T-cell (primary cell): Measurements from ENCODE around the gene GBP7. TPM values are rescaled to one million over a fixed set of nuclear protein-coding genes. Genes with fewer than 3 reads are reported as not detected.
"Not testable (repeated sequence)": the region's sequence is repeated elsewhere in the genome, so short reads cannot be mapped to it uniquely, and the experiment has no call there.

Source experiments
- ATAC-seq, 4 experiments: fragments of 200-7000 bp in 3 of 4; fragments of 150-1000 bp in 1 of 4; cut with Tn5 transposase; replicated peaks in 1 of 4; 1 replicate in 3 of 4; 2 replicates in 1 of 4; pipeline ENCODE4 v1.10.0; 2021; ENCODE audit warnings: moderate library complexity in 3 of 4, mild to moderate bottlenecking in 2 of 4, moderate number of reproducible peaks in 1 of 4
- CTCF ChIA-PET, 2 donors: fragments of 300-600 bp; sonication (Branson Sonifier 250); formaldehyde crosslinking; loops; one replicate each; lab custom pipeline; 2022; ENCODE audit warnings: antibody characterized with exemption in 2 of 2; lab: Charles Lee
- POLR2A ChIA-PET, 2 donors: fragments of 300-600 bp; sonication (Branson Sonifier 250); formaldehyde crosslinking; loops; one replicate each; lab custom pipeline; 2022; ENCODE audit warnings: antibody characterized with exemption in 2 of 2; lab: Charles Lee
- DNase-seq, 35 experiments: peaks; one replicate each; pipeline versions ENCODE4 v3.0.0 to v3.0.0-alpha.2; 2013 to 2023
- H3K27ac ChIP-seq: one replicate; pipeline ENCODE4 v1.5.1; 2013; ENCODE audit warnings: low read length
- H3K27me3 ChIP-seq, 2 experiments: replicated peaks in 1 of 2; 1 replicate in 1 of 2; 2 replicates in 1 of 2; pipeline versions ENCODE4 v1.6.1 to v1.7.0; 2013; ENCODE audit warnings: low read length in 1 of 2, mixed read lengths in 1 of 2; ENCODE audit not compliant: control insufficient read depth in 2 of 2, insufficient read depth in 2 of 2; ENCODE audit errors: extremely low read depth in 1 of 2
- H3K36me3 ChIP-seq, 2 donors: 1 replicate in 1 of 2; 2 replicates in 1 of 2; pipeline versions ENCODE4 v1.6.1 to v1.7.0; 2013; ENCODE audit warnings: low read length in 1 of 2; ENCODE audit not compliant: control insufficient read depth in 2 of 2, insufficient read depth in 1 of 2; ENCODE audit errors: extremely low read depth in 1 of 2
- H3K4me1 ChIP-seq, 2 experiments: 1 replicate in 1 of 2; 2 replicates in 1 of 2; pipeline versions ENCODE4 v1.6.1 to v1.7.0; 2013; ENCODE audit warnings: low read length in 2 of 2, mixed read lengths in 1 of 2; ENCODE audit not compliant: insufficient read depth in 2 of 2, control insufficient read depth in 1 of 2; ENCODE audit errors: extremely low read depth in 1 of 2
- H3K4me3 ChIP-seq, 2 donors: 1 replicate in 1 of 2; 2 replicates in 1 of 2; pipeline versions ENCODE4 v1.5.1 to v1.7.0; 2013; ENCODE audit warnings: mild to moderate bottlenecking in 2 of 2, low read length in 1 of 2, moderate library complexity in 1 of 2; ENCODE audit not compliant: control insufficient read depth in 1 of 2; ENCODE audit errors: extremely low read depth in 1 of 2
- H3K9me3 ChIP-seq: 2 replicates; pipeline ENCODE4 v1.7.0; 2013
- H3K27ac Mint-ChIP-seq, 2 donors: one replicate each; pipeline ENCODE4 v1.8.0; 2020 to 2021; ENCODE audit warnings: mild to moderate bottlenecking in 2 of 2, mixed read lengths in 2 of 2
- H3K27me3 Mint-ChIP-seq, 2 donors: one replicate each; pipeline ENCODE4 v1.8.0; 2021 to 2022; ENCODE audit warnings: mixed read lengths in 2 of 2
- H3K36me3 Mint-ChIP-seq: one replicate; pipeline ENCODE4 v1.8.0; 2021; ENCODE audit warnings: mixed read lengths
- H3K4me1 Mint-ChIP-seq, 3 donors: one replicate each; pipeline ENCODE4 v1.8.0; 2020 to 2022; ENCODE audit warnings: mixed read lengths in 3 of 3, mild to moderate bottlenecking in 1 of 3
- H3K4me3 Mint-ChIP-seq, 3 donors: one replicate each; pipeline ENCODE4 v1.8.0; 2020 to 2022; ENCODE audit warnings: mild to moderate bottlenecking in 3 of 3, mixed read lengths in 3 of 3, moderate library complexity in 3 of 3
- H3K9me3 Mint-ChIP-seq, 3 donors: one replicate each; pipeline ENCODE4 v1.8.0; 2020 to 2022; ENCODE audit warnings: mixed read lengths in 3 of 3
- WGBS: methylation state at CpG from one replicate; pipeline ENCODE4 v1.1.5; 2013; ENCODE audit warnings: missing lambda C conversion rate; ENCODE audit not compliant: insufficient coverage; 5-methylcytosine and 5-hydroxymethylcytosine counted together
- total RNA-seq, 35 experiments: library from RNA in 6 of 35; stranded (reverse) in 6 of 35; fragments of 120-200 nt in 1 of 35; gene quantifications; one replicate each; pipeline versions ENCODE4 v1.2.1 to v1.2.4 and lab custom pipeline; 2013 to 2026

The GBP7 gene
- total RNA-seq, 5 donors from 2014 or later (not counting 1 experiment from before 2014, with no cell fraction given): 0.19 to 0.35 (median 0.25) TPM; not detected in 2

- Mint-ChIP-seq H3K27me3 (peaks cover 0 to 2% of the 10 kb centered on the region in 2 donors), H3K36me3 (no peaks in the 10 kb centered on the region), H3K4me3 (peak overlapping the region in 1 of 3 donors; percentile 66), H3K4me1 (peaks cover 31 to 43% (median 32%) of the 10 kb centered on the region in 3 donors), H3K27ac (peak overlapping the region; percentile 96 to 100), H3K9me3 (peaks cover 0 to 4% (median 0%) of the 10 kb centered on the region in 3 donors)
- ATAC-seq (no peak), DNase-seq (no peak)
- ChIA-PET CTCF (no interaction called here), POLR2A (interaction anchor here (0.6 to 0.7 kb wide), 3 partner anchors 14 to 69 kb away, joined by 3 read pairs; no protein-coding TSS in a partner anchor)
- Histone ChIP-seq H3K27me3 (peaks cover 0 to 7% of the 10 kb centered on the region in 2 experiments), H3K4me3 (no peak overlapping the region), H3K27ac (peak overlapping the region; percentile 80), H3K9me3 (no peaks in the 10 kb centered on the region), H3K4me1 (peaks cover 19 to 26% of the 10 kb centered on the region in 2 experiments), H3K36me3 (no peaks in the 10 kb centered on the region)
- WGBS: 100% methylated on average over 1 of the region's 4 CpGs
Observed at GRCh38 chr1:89129911-89130310, 45.9 kb downstream of the GBP7 start.

- peaks cover 40 to 55% (median 49%) of the 10 kb centered on the region in 3 donors for H3K4me1 Mint-ChIP-seq
- not testable (repeated sequence) for ATAC-seq
- 97% methylated on average over 14 of the region's 31 CpGs for WGBS
Observed at GRCh38 chr1:89128003-89128458, 47.8 kb downstream of the GBP7 start.

GRCh38 chr1:89126602-89127565 lies 48.9 kb downstream of the GBP7 start:
- peaks cover 51 to 66% (median 60%) of the 10 kb centered on the region in 3 donors for H3K4me1 Mint-ChIP-seq
- peak overlapping the region; percentile 23 to 77 for H3K4me3 ChIP-seq
- not testable (repeated sequence) for H3K9me3 ChIP-seq, H3K36me3 ChIP-seq, H3K9me3 Mint-ChIP-seq, H3K27me3 ChIP-seq, H3K27me3 Mint-ChIP-seq
- H3K27ac ChIP-seq: peak overlapping the region; percentile 74
- H3K36me3 Mint-ChIP-seq: peaks cover 20% of the 10 kb centered on the region
- CTCF ChIA-PET: interaction anchor here (0.8 to 1.9 kb wide), 13 partner anchors 9 to 231 kb away, joined by 3 to 11 read pairs (median 5); partner anchors contain the start of genes GBP1 (in 1 of the 2) and GBP5 (in 1 of the 2)
- POLR2A ChIA-PET: interaction anchor here (0.5 to 1.2 kb wide), 9 partner anchors 9 to 484 kb away, joined by 3 to 10 read pairs (median 4); partner anchors contain the start of genes GBP1 (in 1 of the 2) and GBP5 (in 1 of the 2)
- peak; percentile 60 to 85 (median 76) for DNase-seq
- peaks cover 29 to 38% of the 10 kb centered on the region in 2 experiments for H3K4me1 ChIP-seq
- 2% methylated on average over 16 of the region's 23 CpGs for WGBS
- ATAC-seq: peak; percentile 19 to 35 (median 26)
- H3K4me3 Mint-ChIP-seq: peak overlapping the region; percentile 92 to 95 (median 94)
- H3K27ac Mint-ChIP-seq: peak overlapping the region; percentile 98 to 99

More at GRCh38 chr1:89128003-89128458, 47.8 kb downstream of the GBP7 start:
- H3K27me3 ChIP-seq, H3K9me3 ChIP-seq, H3K27me3 Mint-ChIP-seq, H3K36me3 ChIP-seq, H3K4me3 ChIP-seq, POLR2A ChIA-PET, DNase-seq, H3K9me3 Mint-ChIP-seq: not testable (repeated sequence)
- H3K27ac ChIP-seq: peak overlapping the region; percentile 74
- CTCF ChIA-PET: interaction anchor here (1.4 to 1.9 kb wide), 4 partner anchors 42 to 148 kb away, joined by 5 to 7 read pairs (median 6); no protein-coding TSS in a partner anchor
- Mint-ChIP-seq H3K4me3 (peak overlapping the region in 1 of 3 donors; percentile 94), H3K27ac (peak overlapping the region in 1 of 2 donors; percentile 99), H3K36me3 (peaks cover 10% of the 10 kb centered on the region)
- H3K4me1 ChIP-seq: peaks cover 27 to 33% of the 10 kb centered on the region in 2 experiments

GRCh38 chr1:89125913-89126580 lies 49.8 kb downstream of the GBP7 start, which contains the start of gene GBP2:
GBP2 (minus strand) TSS chr1:89126114; CDS start chr1:89121966, 4,148 bp downstream.
- Mint-ChIP-seq H3K4me1 (peaks cover 57 to 66% (median 65%) of the 10 kb centered on the region in 3 donors), H3K27ac (peak within 1 kb of the TSS; percentile 98 to 100), H3K9me3 (no peaks in the 10 kb centered on the region), H3K4me3 (peak within 1 kb of the TSS; percentile 92 to 100 (median 94)), H3K36me3 (peaks cover 24% of the 10 kb centered on the region), H3K27me3 (no peaks in the 10 kb centered on the region)
- Histone ChIP-seq H3K4me1 (peaks cover 33 to 38% of the 10 kb centered on the region in 2 experiments), H3K27me3 (no peaks in the 10 kb centered on the region), H3K9me3 (no peaks in the 10 kb centered on the region), H3K4me3 (peak within 1 kb of the TSS; percentile 77 to 94), H3K36me3 (peaks cover 2 to 8% of the 10 kb centered on the region in 2 donors), H3K27ac (peak within 1 kb of the TSS; percentile 74)
- ChIA-PET CTCF (interaction anchor here (0.9 to 2.0 kb wide), 9 partner anchors 8 to 232 kb away, joined by 3 to 7 read pairs (median 5); no protein-coding TSS in a partner anchor), POLR2A (interaction anchor here (0.6 to 1.2 kb wide), 7 partner anchors 15 to 485 kb away, joined by 3 to 8 read pairs (median 4); partner anchors contain the start of gene GBP5 (in 1 of the 2))
- ATAC-seq: peak; percentile 78 to 86 (median 83)
- peak in 7 of 35 experiments; percentile 4 to 63 (median 24) for DNase-seq
- 0% methylated on average over 2 of the region's 6 CpGs for WGBS

GRCh38 chr1:89125240-89125912 lies 50.4 kb downstream of the GBP7 start:
- Mint-ChIP-seq H3K36me3 (peaks cover 24% of the 10 kb centered on the region), H3K9me3 (no peaks in the 10 kb centered on the region), H3K4me3 (peak overlapping the region; percentile 92 to 100 (median 94)), H3K27ac (peak overlapping the region; percentile 98 to 100), H3K4me1 (peaks cover 57 to 65% (median 65%) of the 10 kb centered on the region in 3 donors), H3K27me3 (no peaks in the 10 kb centered on the region)
- CTCF ChIA-PET: interaction anchor here in 1 of 2 donors (0.9 to 2.0 kb wide), 2 partner anchors 84 to 141 kb away, joined by 3 to 6 read pairs; no protein-coding TSS in a partner anchor
- POLR2A ChIA-PET: interaction anchor here (0.6 to 0.7 kb wide), 4 partner anchors 16 to 62 kb away, joined by 3 to 8 read pairs (median 4); no protein-coding TSS in a partner anchor
- WGBS: no CpG with 5 or more reads among the region's 3 CpGs
- no peaks in the 10 kb centered on the region for H3K27me3 ChIP-seq
- H3K4me3 ChIP-seq: peak overlapping the region; percentile 77 to 94
- ATAC-seq (peak; percentile 11 to 29 (median 18)), DNase-seq (peak in 1 of 35 experiments; percentile 10)
- H3K27ac ChIP-seq: peak overlapping the region; percentile 74
- H3K9me3 ChIP-seq: no peaks in the 10 kb centered on the region
- H3K4me1 ChIP-seq: peaks cover 33 to 38% of the 10 kb centered on the region in 2 experiments
- H3K36me3 ChIP-seq: peaks cover 2 to 14% of the 10 kb centered on the region in 2 donors
